Bronchial epithelial cell (primary cell): Measurements from ENCODE around the gene TMEM271. TPM values are rescaled to one million over a fixed set of nuclear protein-coding genes. Genes with fewer than 3 reads are reported as not detected.

Source experiments
- DNase-seq: peaks from one replicate; pipeline ENCODE4 v3.0.0-alpha.2; 2010; ENCODE audit warnings: low read depth
- FAIRE-seq: peaks from 2 replicates; lab custom pipeline; 2011; peaks lifted over from hg19 to GRCh38; lab: Jason Lieb, UNC
- H3K27me3 ChIP-seq: 2 replicates; pipeline ENCODE4 v1.5.1; 2011; ENCODE audit warnings: low read length; ENCODE audit not compliant: control insufficient read depth, insufficient read depth
- H3K36me3 ChIP-seq: 2 replicates; pipeline ENCODE4 v1.5.1; 2011; ENCODE audit warnings: low read length; ENCODE audit not compliant: control insufficient read depth, insufficient read depth
- H3K4me3 ChIP-seq: 2 replicates; pipeline ENCODE4 v1.5.1; 2011; ENCODE audit warnings: mild to moderate bottlenecking, low read depth, low read length, control low read depth
- CTCF ChIP-seq: IDR thresholded peaks from 2 replicates; pipeline ENCODE4 v1.5.1; 2011; ENCODE audit warnings: mild to moderate bottlenecking, moderate library complexity, low read length, control low read depth, inconsistent platforms; ENCODE audit not compliant: insufficient read depth, severe bottlenecking
- total RNA-seq: library from RNA; depleted of rRNA; stranded (reverse); fragments of >200 nt; gene quantifications from 2 replicates; pipeline ENCODE4 v1.2.1, GENCODE V29; 2014

TMEM271 gene
- total RNA-seq, 1 donor from 2014 or later: not detected

DNA sequence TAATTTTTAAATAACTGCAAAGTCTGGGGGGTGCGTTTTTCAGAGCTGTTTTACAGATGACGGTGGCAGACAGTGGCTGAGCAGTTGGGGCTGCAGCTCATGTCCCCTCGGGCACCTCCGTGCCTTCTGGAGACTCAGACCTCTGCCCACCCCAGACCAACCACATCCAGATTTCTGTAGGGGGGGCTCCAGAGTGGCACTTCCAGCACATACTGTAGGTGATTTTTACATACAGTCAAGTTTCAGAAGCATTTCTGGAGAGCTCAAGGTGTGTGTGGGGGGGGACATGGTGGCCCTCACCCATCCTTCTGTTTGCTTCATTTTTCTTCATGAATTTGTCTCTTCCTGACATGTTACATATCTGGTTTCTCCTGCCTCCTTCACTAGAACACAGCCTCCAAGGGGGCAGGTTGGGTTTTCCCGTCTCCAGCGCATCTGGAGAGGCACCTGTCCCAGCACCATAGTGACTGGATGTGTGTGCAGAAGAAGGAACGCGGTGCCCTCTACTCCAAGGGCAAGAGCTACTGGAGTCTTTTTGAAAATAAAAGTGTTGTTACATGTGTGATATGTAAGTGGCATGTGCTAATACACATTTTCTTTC, 37.5 kb downstream of the TMEM271 start:
- TF ChIP-seq CTCF: no peak
- no peaks in the 10 kb centered on the region for H3K27me3 ChIP-seq
- H3K36me3 ChIP-seq: peaks cover 10% of the 10 kb centered on the region
- H3K4me3 ChIP-seq: no peak overlapping the region
- no peak for FAIRE-seq
- no peak for DNase-seq

- Histone ChIP-seq H3K27me3 (no peaks in the 10 kb centered on the region), H3K36me3 (peaks cover 11% of the 10 kb centered on the region), H3K4me3 (no peak overlapping the region)
- FAIRE-seq: no peak
- TF ChIP-seq CTCF: no peak
- no peak for DNase-seq
Observed at GRCh38 chr4:537436-538264, 38.4 kb downstream of the TMEM271 start.

DNA sequence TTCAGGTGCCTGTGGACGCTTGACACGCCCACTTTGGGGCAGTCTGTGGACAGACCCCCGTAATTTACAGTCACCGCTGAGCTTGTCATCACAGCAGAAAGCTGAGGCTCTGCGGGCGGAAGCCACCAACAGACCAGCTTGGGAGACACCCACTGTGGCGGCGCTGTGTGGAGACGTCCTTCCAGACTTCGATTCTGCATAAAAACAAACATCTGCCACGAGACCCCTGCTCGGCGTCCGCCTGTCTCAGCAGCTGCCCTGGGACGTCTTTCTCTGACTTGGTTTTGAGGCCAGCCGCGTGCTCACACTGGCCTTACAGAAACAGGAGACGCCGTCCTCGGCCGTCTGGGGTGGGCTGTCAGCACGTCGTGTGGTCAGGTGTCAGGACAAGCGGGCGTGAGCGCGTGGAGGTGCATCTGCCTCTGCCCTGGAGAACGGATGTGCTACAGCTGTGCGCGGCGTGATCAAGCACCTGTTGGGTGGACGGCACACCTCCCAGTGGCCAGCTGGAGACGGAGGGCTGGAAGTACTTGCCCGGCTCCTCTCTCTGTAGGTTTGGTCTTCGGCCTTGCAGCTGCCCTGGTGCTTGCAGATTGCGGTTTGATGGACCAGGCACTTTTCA, 39.6 kb downstream of the TMEM271 start:
- no peak overlapping the region for H3K4me3 ChIP-seq
- DNase-seq (no peak), FAIRE-seq (no peak)
- no peaks in the 10 kb centered on the region for H3K27me3 ChIP-seq
- peaks cover 18% of the 10 kb centered on the region for H3K36me3 ChIP-seq
- TF ChIP-seq CTCF: no peak

- no peak for TF ChIP-seq CTCF
- Histone ChIP-seq H3K4me3 (no peak overlapping the region), H3K36me3 (peaks cover 23% of the 10 kb centered on the region), H3K27me3 (no peaks in the 10 kb centered on the region)
- DNase-seq (no peak), FAIRE-seq (no peak)
Observed at GRCh38 chr4:535924-536281, 40.2 kb downstream of the TMEM271 start.

DNA sequence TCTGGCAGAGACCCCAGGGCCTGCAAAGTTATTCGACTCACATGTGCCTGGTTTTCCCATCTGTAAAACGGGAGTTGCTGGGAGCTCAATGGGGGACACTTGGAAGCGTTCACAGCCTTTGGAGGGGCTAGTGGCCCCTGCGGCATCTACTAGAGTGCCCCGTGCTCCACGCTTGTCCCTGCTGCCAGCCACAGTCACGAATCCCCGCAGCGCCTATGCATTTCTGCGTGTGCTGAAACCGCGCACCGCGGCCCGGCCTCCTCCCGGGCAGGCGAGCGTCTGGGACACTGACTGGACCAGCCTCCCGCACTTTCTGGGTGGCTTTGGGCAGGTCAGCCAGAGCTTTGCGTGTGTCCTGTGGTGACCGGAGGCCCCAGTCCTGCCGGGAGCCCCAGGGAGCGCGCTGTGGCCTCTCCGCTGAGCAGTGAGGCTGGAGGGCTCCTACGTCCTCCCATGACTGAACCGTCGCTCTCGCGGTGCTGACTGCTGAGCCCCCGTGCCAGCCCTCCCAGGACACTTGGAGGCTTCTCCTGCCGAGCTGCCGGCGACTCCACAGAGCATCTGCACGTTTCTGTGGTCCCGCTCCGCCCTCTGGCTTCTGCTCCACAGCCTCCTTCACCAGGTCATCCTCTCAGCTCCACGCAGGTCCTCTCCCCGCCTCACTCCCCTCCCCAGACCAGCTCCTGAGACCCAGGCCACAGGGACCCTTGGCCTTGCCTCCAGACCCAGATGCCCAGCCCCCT, 40.7 kb downstream of the TMEM271 start:
- no peak for TF ChIP-seq CTCF
- no peak overlapping the region for H3K4me3 ChIP-seq
- no peaks in the 10 kb centered on the region for H3K27me3 ChIP-seq
- DNase-seq (no peak), FAIRE-seq (no peak)
- peaks cover 25% of the 10 kb centered on the region for H3K36me3 ChIP-seq
